HG03575 (cell line): ENCODE results near the gene LY86.

Source experiments
- ATAC-seq: cut with Tn5 transposase; IDR thresholded peaks from one replicate; pipeline ENCODE4 v1.9.1; 2021; ENCODE audit not compliant: unreplicated experiment, insufficient number of reproducible peaks, low FRiP score; ENCODE audit errors: extremely low read depth

The LY86 gene

GRCh38 chr6:6689400-6690143, 101.1 kb downstream of the LY86 start:
- ATAC-seq = no peak

GRCh38 chr6:6690144-6690483, 101.6 kb downstream of the LY86 start:
- ATAC-seq = no peak

- no peak for ATAC-seq
These were observed 105.9 kb downstream of the LY86 start for GRCh38 chr6:6694368-6694780.

- ATAC-seq = no peak
These were observed 106.5 kb downstream of the LY86 start for GRCh38 chr6:6694825-6695624.

- ATAC-seq = no peak
These were observed 107.2 kb downstream of the LY86 start for GRCh38 chr6:6695625-6696276.

- ATAC-seq = no peak
These were observed 108.5 kb downstream of the LY86 start for GRCh38 chr6:6696867-6697531.

GRCh38 chr6:6697620-6698019, 109.1 kb downstream of the LY86 start:
- no peak for ATAC-seq

- no peak for ATAC-seq
These were observed 111.3 kb downstream of the LY86 start for GRCh38 chr6:6699741-6700367.

- ATAC-seq = no peak
These were observed 112.1 kb downstream of the LY86 start for GRCh38 chr6:6700407-6701270.

- ATAC-seq = no peak
These were observed 113.3 kb downstream of the LY86 start for GRCh38 chr6:6701864-6702263.

- no peak for ATAC-seq
These were observed 115.2 kb downstream of the LY86 start for GRCh38 chr6:6703699-6704098.
